Endothelial cell of umbilical vein (primary cell): ENCODE measurements around the gene GABBR2. TPM values are rescaled to one million over a fixed set of nuclear protein-coding genes. Genes with fewer than 3 reads are reported as not detected.

ENCODE experiments used
- BruUV-seq: library from RNA; stranded (reverse); fragments of 400-500 nt; replicated peaks from 2 replicates; lab custom pipeline; 2021; lab: Mats Ljungman, UMichigan
- CTCF ChIA-PET: fragments of 300-600, 350-600 bp; sonication (Branson Sonifier 250); formaldehyde crosslinking; loops from one replicate; lab custom pipeline; 2021; ENCODE audit warnings: antibody characterized with exemption, inconsistent platforms; lab: Charles Lee
- POLR2A ChIA-PET: fragments of 300-600, 350-600 bp; sonication (Branson Sonifier 250); formaldehyde crosslinking; loops from one replicate; lab custom pipeline; 2021; ENCODE audit warnings: antibody characterized with exemption, inconsistent platforms; lab: Charles Lee
- DNase-seq: peaks from one replicate; pipeline ENCODE4 v3.0.0-alpha.2; 2011; ENCODE audit warnings: low read depth, low spot score
- FAIRE-seq: peaks from 2 replicates; lab custom pipeline; 2011; peaks lifted over from hg19 to GRCh38; lab: Jason Lieb, UNC
- H2AFZ ChIP-seq: 2 replicates; pipeline ENCODE4 v1.6.0; 2012; ENCODE audit warnings: low read depth, low read length, control low read depth, inconsistent platforms
- H3K27ac ChIP-seq: 2 replicates; pipeline ENCODE4 v1.5.1; 2011; ENCODE audit warnings: low read depth, mild to moderate bottlenecking, control low read depth, low read length, moderate library complexity; ENCODE audit not compliant: insufficient read depth
- H3K27me3 ChIP-seq, 2 experiments: 2 replicates each; pipeline versions ENCODE4 v1.6.0 to v1.6.1; 2011; ENCODE audit warnings: low read length in 2 of 2, mixed read lengths in 1 of 2; ENCODE audit not compliant: control insufficient read depth in 2 of 2, insufficient read depth in 2 of 2
- H3K36me3 ChIP-seq, 2 experiments: 2 replicates in 1 of 2; 3 replicates in 1 of 2; pipeline ENCODE4 v1.5.1; 2011; ENCODE audit warnings: low read length in 2 of 2, mild to moderate bottlenecking in 1 of 2, moderate library complexity in 1 of 2; ENCODE audit not compliant: control insufficient read depth in 2 of 2, insufficient read depth in 2 of 2; ENCODE audit errors: extremely low read depth in 1 of 2
- H3K4me1 ChIP-seq: 3 replicates; pipeline ENCODE4 v1.5.1; 2011; ENCODE audit warnings: mild to moderate bottlenecking, low read length; ENCODE audit not compliant: control insufficient read depth, insufficient read depth; ENCODE audit errors: extremely low read depth
- H3K4me2 ChIP-seq: 2 replicates; pipeline ENCODE4 v1.6.1; 2011; ENCODE audit warnings: low read length, control low read depth, mixed read lengths; ENCODE audit not compliant: insufficient read depth
- H3K4me3 ChIP-seq, 3 experiments: fragments of 200-600 bp in 1 of 3; sonication (generic), shearing (Covaris generic) in 1 of 3; replicated peaks in 1 of 3; 2 replicates each; pipeline ENCODE4 v1.5.1; 2011 to 2016; ENCODE audit warnings: control low read depth in 3 of 3, low read length in 3 of 3, mild to moderate bottlenecking in 2 of 3, inconsistent platforms in 1 of 3, low read depth in 1 of 3, moderate library complexity in 1 of 3; ENCODE audit not compliant: insufficient read depth in 1 of 3
- H3K79me2 ChIP-seq: 2 replicates; pipeline ENCODE4 v1.6.0; 2012; ENCODE audit warnings: low read length, inconsistent platforms; ENCODE audit not compliant: control insufficient read depth, insufficient read depth
- H3K9ac ChIP-seq: replicated peaks from 2 replicates; pipeline ENCODE3; 2011; ENCODE audit warnings: low read length, control low read depth; ENCODE audit not compliant: insufficient read depth; ENCODE audit errors: extremely low read depth
- H3K9me1 ChIP-seq: replicated peaks from 3 replicates; pipeline ENCODE4 v1.6.0; 2011; ENCODE audit warnings: mild to moderate bottlenecking, low read length; ENCODE audit not compliant: control insufficient read depth, insufficient read depth; ENCODE audit errors: extremely low read depth
- H3K9me3 ChIP-seq: replicated peaks from 2 replicates; pipeline ENCODE4 v1.5.1; 2012; ENCODE audit warnings: low read length, inconsistent platforms; ENCODE audit not compliant: control insufficient read depth, insufficient read depth
- H4K20me1 ChIP-seq: replicated peaks from 2 replicates; pipeline ENCODE3; 2011; ENCODE audit warnings: mild to moderate bottlenecking, low read length; ENCODE audit not compliant: control insufficient read depth, insufficient read depth; ENCODE audit errors: extremely low read depth
- EZH2 ChIP-seq: IDR thresholded peaks from 2 replicates; pipeline ENCODE4 v1.6.1; 2012; ENCODE audit warnings: borderline replicate concordance, low read depth, mild to moderate bottlenecking, moderate library complexity, low read length, inconsistent platforms; ENCODE audit not compliant: severe bottlenecking
- FOS ChIP-seq: IDR thresholded peaks from 2 replicates; pipeline ENCODE4 v1.6.1; 2011; ENCODE audit warnings: mild to moderate bottlenecking, low read length, moderate library complexity, borderline replicate concordance; ENCODE audit not compliant: insufficient read depth
- GATA2 ChIP-seq: IDR thresholded peaks from 2 replicates; pipeline ENCODE4 v1.7.0; 2011; ENCODE audit warnings: low read depth, mild to moderate bottlenecking, moderate library complexity, mixed read lengths, low read length; ENCODE audit not compliant: insufficient read length, insufficient read depth
- JUN ChIP-seq: IDR thresholded peaks from 2 replicates; pipeline ENCODE4 v1.6.1; 2011; ENCODE audit warnings: borderline replicate concordance, low read depth; ENCODE audit not compliant: insufficient read length, insufficient read depth
- MYC ChIP-seq: IDR thresholded peaks from one replicate; pipeline ENCODE4 v1.6.1; 2011; ENCODE audit warnings: mild to moderate bottlenecking, low read depth, low read length
- POLR2A ChIP-seq: IDR thresholded peaks from 2 replicates; pipeline ENCODE4 v1.6.1; 2012; ENCODE audit warnings: low read depth, mild to moderate bottlenecking, control low read depth, low read length
- POLR2AphosphoS5 ChIP-seq: IDR thresholded peaks from 2 replicates; pipeline ENCODE4 v1.6.1; 2012; ENCODE audit warnings: low read depth, mild to moderate bottlenecking, control low read depth, low read length, moderate library complexity; ENCODE audit not compliant: insufficient read depth
- dilution Hi-C: fragments of 300-500 bp; cut with MboI; formaldehyde crosslinking; loops from one replicate; pipeline ENCODE4 v1.15.0; 2019; ENCODE audit warnings: low sequenced_read_pairs; ENCODE audit not compliant: extremely low pct_ligation_motif_present
- intact Hi-C: fragments of 100-400 bp; cut with micrococcal nuclease; formaldehyde crosslinking; loops from one replicate; pipeline ENCODE4 v1.10.0; 2022
- polyA plus RNA-seq, 4 experiments: library from polyadenylated mRNA; depleted of rRNA in 3 of 4; stranded (reverse) in 3 of 4; unstranded in 1 of 4; fragments of >200 nt; gene quantifications; 2 replicates each; pipeline versions ENCODE4 v1.2.1 to v1.2.3, GENCODE V29; 2011 to 2012; ENCODE audit warnings: missing spikeins in 1 of 4
- total RNA-seq: library from RNA; stranded (reverse); gene quantifications from 2 replicates; pipeline ENCODE4 v1.2.3, GENCODE V29; 2021
- TF ChIP-seq, protein P1 (sequence below), 2 donors: IDR thresholded peaks; 1 replicate in 1 of 2; 2 replicates in 1 of 2; pipeline ENCODE4 v1.5.1; 2011; ENCODE audit warnings: low read length in 2 of 2, mild to moderate bottlenecking in 2 of 2, moderate library complexity in 2 of 2, control low read depth in 1 of 2, inconsistent platforms in 1 of 2, low read depth in 1 of 2; ENCODE audit not compliant: insufficient read depth in 1 of 2; ENCODE audit errors: extremely low read depth in 1 of 2
- TF ChIP-seq, protein P2 (sequence below): IDR thresholded peaks from 2 replicates; pipeline ENCODE4 v1.6.1; 2011; ENCODE audit not compliant: insufficient read depth, insufficient read length

The GABBR2 gene
- total and polyA plus RNA-seq, 2 donors (not counting 3 experiments of a cell fraction or from before 2014, with no cell fraction given), result 1.1 to 9.2 TPM

DNA sequence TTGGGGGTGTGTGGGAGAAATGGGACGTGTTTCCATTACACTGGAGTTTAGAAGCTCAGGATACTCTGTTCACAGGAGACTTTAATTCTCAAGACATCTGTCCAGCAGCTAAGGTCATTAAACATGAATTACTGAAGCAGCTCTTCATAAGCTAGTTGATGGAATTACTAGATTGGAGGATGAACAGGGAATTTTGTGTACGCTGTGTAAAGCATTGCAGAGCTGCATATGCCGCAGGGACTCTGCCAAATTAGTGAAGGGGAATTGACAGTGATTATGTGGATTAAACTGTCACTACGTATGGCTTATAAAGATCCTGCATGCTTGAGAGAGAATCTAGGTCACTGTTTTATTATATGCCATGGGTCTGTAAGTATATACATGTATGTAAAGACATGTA lies 275.8 kb downstream of the GABBR2 start:
- dilution Hi-C loops, result no loop called here
- CTCF ChIA-PET, result interaction anchor here (1.0 kb wide), 1 partner anchor 23 kb away, joined by 3 read pairs; no protein-coding TSS in a partner anchor
- no peak for FAIRE-seq

More for the DNA sequence above, 275.8 kb downstream of the GABBR2 start:
- DNase-seq, result no peak
- H2AFZ ChIP-seq, result no peak overlapping the region
- no peaks in the 10 kb centered on the region for H3K79me2 ChIP-seq
- H3K4me1 ChIP-seq, result no peaks in the 10 kb centered on the region
- no peaks in the 10 kb centered on the region for H3K9me1 ChIP-seq
- H3K27ac ChIP-seq, result no peak overlapping the region
- H3K9ac ChIP-seq, result no peak overlapping the region
- H3K4me2 ChIP-seq, result no peak overlapping the region
- no TSS peak for BruUV-seq
- H3K36me3 ChIP-seq, result no peaks in the 10 kb centered on the region
- TF ChIP-seq EZH2, result no peak
- TF ChIP-seq POLR2A, result no peak
- TF ChIP-seq, protein P1, sequence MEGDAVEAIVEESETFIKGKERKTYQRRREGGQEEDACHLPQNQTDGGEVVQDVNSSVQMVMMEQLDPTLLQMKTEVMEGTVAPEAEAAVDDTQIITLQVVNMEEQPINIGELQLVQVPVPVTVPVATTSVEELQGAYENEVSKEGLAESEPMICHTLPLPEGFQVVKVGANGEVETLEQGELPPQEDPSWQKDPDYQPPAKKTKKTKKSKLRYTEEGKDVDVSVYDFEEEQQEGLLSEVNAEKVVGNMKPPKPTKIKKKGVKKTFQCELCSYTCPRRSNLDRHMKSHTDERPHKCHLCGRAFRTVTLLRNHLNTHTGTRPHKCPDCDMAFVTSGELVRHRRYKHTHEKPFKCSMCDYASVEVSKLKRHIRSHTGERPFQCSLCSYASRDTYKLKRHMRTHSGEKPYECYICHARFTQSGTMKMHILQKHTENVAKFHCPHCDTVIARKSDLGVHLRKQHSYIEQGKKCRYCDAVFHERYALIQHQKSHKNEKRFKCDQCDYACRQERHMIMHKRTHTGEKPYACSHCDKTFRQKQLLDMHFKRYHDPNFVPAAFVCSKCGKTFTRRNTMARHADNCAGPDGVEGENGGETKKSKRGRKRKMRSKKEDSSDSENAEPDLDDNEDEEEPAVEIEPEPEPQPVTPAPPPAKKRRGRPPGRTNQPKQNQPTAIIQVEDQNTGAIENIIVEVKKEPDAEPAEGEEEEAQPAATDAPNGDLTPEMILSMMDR (IDR thresholded peaks at IDR 0.05; ENCODE audit: extremely low read depth in 1 of 2, insufficient read depth in 1 of 2, low read depth in 1 of 2, low read length in 2 of 2), result no peak
- no peak for TF ChIP-seq JUN
- no peak for TF ChIP-seq MYC
- no peak for TF ChIP-seq FOS
- TF ChIP-seq GATA2, result no peak
- TF ChIP-seq, protein P2, sequence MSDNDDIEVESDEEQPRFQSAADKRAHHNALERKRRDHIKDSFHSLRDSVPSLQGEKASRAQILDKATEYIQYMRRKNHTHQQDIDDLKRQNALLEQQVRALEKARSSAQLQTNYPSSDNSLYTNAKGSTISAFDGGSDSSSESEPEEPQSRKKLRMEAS, result no peak
- no peak for TF ChIP-seq POLR2AphosphoS5
- no peak overlapping the region for H3K4me3 ChIP-seq
- H3K27me3 ChIP-seq, result no peaks in the 10 kb centered on the region
- H3K9me3 ChIP-seq, result no peaks in the 10 kb centered on the region
- H4K20me1 ChIP-seq, result no peaks in the 10 kb centered on the region
- POLR2A ChIA-PET, result no interaction called here
- intact Hi-C loops, result no loop called here
